Calu3 (cell line): ENCODE measurements around the gene COL18A1. TPM values are rescaled to one million over a fixed set of nuclear protein-coding genes. Genes with fewer than 3 reads are reported as not detected.

Experiments used
- BruUV-seq: library from RNA; stranded (reverse); fragments of 400-500 nt; replicated peaks from 2 replicates; lab custom pipeline; 2021; lab: Mats Ljungman, UMichigan
- CTCF ChIA-PET: fragments of 300-600 bp; sonication (Branson Sonifier 250); formaldehyde crosslinking; loops from one replicate; lab custom pipeline; 2022; ENCODE audit warnings: antibody characterized with exemption; lab: Charles Lee
- DNase-seq: peaks from one replicate; pipeline ENCODE4 v3.0.0; 2022
- H3K27ac Mint-ChIP-seq: one replicate; pipeline ENCODE4 v1.8.0; 2022; ENCODE audit warnings: mixed read lengths; ENCODE audit not compliant: unreplicated experiment
- H3K27me3 Mint-ChIP-seq: one replicate; pipeline ENCODE4 v1.8.0; 2022; ENCODE audit warnings: mixed read lengths; ENCODE audit not compliant: unreplicated experiment
- H3K36me3 Mint-ChIP-seq: one replicate; pipeline ENCODE4 v1.8.0; 2022; ENCODE audit warnings: mild to moderate bottlenecking, moderate library complexity, mixed read lengths; ENCODE audit not compliant: insufficient read depth, unreplicated experiment
- H3K4me1 Mint-ChIP-seq: one replicate; pipeline ENCODE4 v1.8.0; 2022; ENCODE audit warnings: mild to moderate bottlenecking, low read depth, mixed read lengths; ENCODE audit not compliant: unreplicated experiment
- H3K4me3 Mint-ChIP-seq: one replicate; pipeline ENCODE4 v1.8.0; 2022; ENCODE audit warnings: mild to moderate bottlenecking, low read depth, moderate library complexity, mixed read lengths; ENCODE audit not compliant: unreplicated experiment
- H3K9me3 Mint-ChIP-seq: one replicate; pipeline ENCODE4 v1.8.0; 2022; ENCODE audit warnings: low read depth, mixed read lengths; ENCODE audit not compliant: unreplicated experiment
- CTCF ChIP-seq: fragments of 200-600 bp; IDR thresholded peaks from one replicate; pipeline ENCODE4 v1.8.0; 2022; ENCODE audit warnings: antibody characterized with exemption; ENCODE audit not compliant: unreplicated experiment
- intact Hi-C: fragments of 100-400 bp; cut with micrococcal nuclease; formaldehyde crosslinking; loops from one replicate; pipeline ENCODE4 v1.10.0; 2022; ENCODE audit not compliant: unreplicated experiment
- total RNA-seq: library from RNA; stranded (reverse); gene quantifications from 2 replicates; pipeline ENCODE4 v1.2.3, GENCODE V29; 2022

COL18A1 gene
- total RNA-seq, 1 experiment from 2014 or later, result 82.9 TPM

- Mint-ChIP-seq H3K4me3 (no peak overlapping the region), H3K27ac (no peak overlapping the region), H3K9me3 (no peaks in the 10 kb centered on the region), H3K36me3 (no peaks in the 10 kb centered on the region), H3K27me3 (no peaks in the 10 kb centered on the region), H3K4me1 (peaks cover 15% of the 10 kb centered on the region)
- BruUV-seq, result no TSS peak
- CTCF ChIA-PET, result no interaction called here
- no peak for DNase-seq
- intact Hi-C loops, result no loop called here
- TF ChIP-seq CTCF, result no peak
These were observed 33.9 kb upstream of the COL18A1 start for GRCh38 chr21:45371081-45371480.

DNA sequence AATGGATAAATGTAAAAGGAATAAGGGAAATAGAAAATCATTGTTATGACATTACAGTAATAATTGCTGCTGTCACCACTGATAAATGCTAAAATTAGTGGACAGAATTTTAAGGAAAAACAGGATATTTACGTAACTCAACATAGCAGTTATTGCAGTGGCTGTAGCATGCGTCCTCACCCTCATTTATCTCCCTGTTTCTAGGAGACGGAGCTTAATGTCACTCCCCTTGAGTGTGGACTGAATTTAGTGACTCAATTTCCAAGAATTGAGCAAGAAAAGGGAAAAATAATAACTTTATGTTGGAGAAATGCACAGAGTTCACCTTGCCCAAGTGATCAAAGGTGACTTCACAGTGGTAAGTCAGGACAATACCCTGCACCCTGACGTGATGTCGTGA lies 33.3 kb upstream of the COL18A1 start:
- H3K4me3 Mint-ChIP-seq, result no peak overlapping the region
- H3K4me1 Mint-ChIP-seq, result peaks cover 10% of the 10 kb centered on the region
- H3K27me3 Mint-ChIP-seq, result no peaks in the 10 kb centered on the region
- no peak overlapping the region for H3K27ac Mint-ChIP-seq
- intact Hi-C loops, result no loop called here
- DNase-seq, result no peak
- no peaks in the 10 kb centered on the region for H3K9me3 Mint-ChIP-seq
- H3K36me3 Mint-ChIP-seq, result no peaks in the 10 kb centered on the region
- BruUV-seq, result no TSS peak
- CTCF ChIA-PET, result no interaction called here
- TF ChIP-seq CTCF, result no peak

DNA sequence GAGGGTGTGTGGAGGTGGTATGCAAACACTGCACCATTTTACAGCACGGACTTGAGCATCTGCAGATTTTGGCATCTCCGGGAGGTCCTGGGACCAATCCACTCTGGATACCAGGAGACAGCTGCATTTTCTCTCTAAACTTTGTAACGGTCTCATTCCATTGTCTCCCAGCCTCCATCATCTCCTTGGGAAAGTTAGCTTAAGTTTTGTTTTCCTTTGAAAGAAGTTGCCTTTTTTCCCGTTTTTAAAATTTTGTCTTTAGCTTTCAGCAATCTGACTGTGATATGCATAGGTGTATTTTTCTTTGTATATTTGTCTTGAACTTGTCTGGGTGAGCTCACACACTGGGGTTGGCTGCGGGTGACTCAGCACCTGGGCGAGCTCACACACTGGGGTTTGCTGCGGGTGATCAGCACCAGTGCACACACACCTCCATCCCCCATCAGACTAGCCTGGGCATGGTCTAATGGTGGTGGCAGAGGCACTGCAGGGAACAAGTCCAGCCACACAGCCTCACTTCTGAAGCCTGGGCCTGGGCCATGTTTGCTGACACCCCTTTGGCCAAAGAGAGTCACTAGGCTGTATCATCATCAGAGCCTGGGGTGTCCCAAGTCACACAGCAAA lies 32.1 kb upstream of the COL18A1 start:
- Mint-ChIP-seq H3K9me3 (peaks cover 2% of the 10 kb centered on the region), H3K4me3 (no peak overlapping the region), H3K27ac (no peak overlapping the region), H3K36me3 (no peaks in the 10 kb centered on the region), H3K4me1 (no peaks in the 10 kb centered on the region), H3K27me3 (no peaks in the 10 kb centered on the region)
- CTCF ChIA-PET, result no interaction called here
- no TSS peak for BruUV-seq
- peak; percentile 23 for DNase-seq
- TF ChIP-seq CTCF, result no peak
- intact Hi-C loops, result no loop called here

DNA sequence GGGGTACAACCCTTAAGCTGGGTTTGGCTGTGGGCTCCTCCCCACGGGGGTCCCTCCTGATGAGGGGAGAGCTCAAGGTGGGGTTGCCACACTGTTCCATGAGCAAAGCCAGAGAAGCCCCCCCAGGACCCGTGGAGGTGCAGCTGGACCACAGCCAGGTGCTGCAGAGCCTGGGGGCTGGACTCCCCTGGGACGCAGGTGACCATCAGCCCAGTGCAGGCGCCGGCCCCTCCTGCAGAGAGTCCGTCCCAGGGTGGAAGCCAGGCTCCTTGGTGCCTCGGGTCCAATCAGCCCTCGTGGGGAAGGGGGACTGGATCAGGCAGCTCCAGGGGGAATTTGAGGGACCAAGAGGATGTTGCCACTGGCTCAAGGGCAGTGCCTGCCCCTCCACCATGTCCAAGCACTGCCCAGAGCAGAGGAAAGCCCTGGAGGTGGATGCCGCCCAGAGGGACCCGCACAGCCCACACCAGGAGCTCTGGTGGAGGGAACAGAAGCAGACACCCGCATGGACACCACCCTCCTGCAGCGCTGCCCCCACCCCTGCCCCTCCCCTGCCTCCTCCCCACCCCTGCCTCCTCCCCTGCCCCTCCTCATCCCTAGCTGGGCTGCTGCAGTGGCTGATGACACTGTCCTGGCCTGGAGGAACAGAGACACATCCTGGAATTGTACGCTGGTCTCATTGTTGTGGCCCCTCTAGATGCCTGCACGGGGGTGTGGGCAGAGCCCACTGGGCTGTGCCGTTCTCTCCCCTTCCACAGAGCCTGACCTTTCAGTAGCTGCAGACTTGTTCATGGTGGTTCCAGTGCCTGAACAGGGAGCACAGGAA lies 30.8 kb upstream of the COL18A1 start:
- Mint-ChIP-seq H3K4me3 (no peak overlapping the region), H3K9me3 (peaks cover 2% of the 10 kb centered on the region), H3K27ac (no peak overlapping the region), H3K4me1 (no peaks in the 10 kb centered on the region), H3K27me3 (no peaks in the 10 kb centered on the region), H3K36me3 (no peaks in the 10 kb centered on the region)
- intact Hi-C loops, result no loop called here
- no peak for TF ChIP-seq CTCF
- CTCF ChIA-PET, result no interaction called here
- BruUV-seq, result no TSS peak
- no peak for DNase-seq
